B cell (primary cell): ENCODE data around the gene MID1.

Source experiments
- CTCF ChIP-seq: fragments of 200-600 bp; IDR thresholded peaks from one replicate; pipeline ENCODE4 v1.8.0; 2022; ENCODE audit warnings: antibody characterized with exemption, mild to moderate bottlenecking
- EZH2 ChIP-seq: IDR thresholded peaks from 2 replicates; pipeline ENCODE4 v1.6.1; 2012; ENCODE audit warnings: borderline replicate concordance, low read depth, mild to moderate bottlenecking, moderate library complexity, low read length; ENCODE audit not compliant: insufficient read depth, poor library complexity, severe bottlenecking

DNA sequence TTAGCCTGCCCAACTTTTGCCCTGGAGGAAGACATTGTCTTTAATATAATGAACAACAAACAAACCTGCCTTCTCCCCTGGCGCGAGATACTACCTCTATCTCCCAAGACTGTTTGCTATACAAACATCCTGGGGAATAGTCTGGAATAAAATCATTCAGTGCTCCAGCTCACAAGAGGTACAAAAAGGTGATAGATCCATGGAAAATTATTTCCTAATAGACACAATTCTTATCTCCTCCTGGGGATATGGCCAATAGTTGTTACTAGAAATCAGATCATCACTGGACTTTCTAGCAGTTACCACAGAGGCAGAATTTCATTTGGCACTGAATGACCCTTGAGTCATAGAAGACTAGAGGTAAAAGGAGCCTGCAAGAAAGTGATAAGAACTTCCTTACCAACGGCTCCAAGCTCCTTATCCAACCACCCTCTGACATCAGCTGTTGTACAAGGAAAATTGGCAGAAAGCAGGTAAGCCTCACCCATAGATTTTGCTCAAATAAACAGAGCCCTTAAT, 38.1 kb downstream of the MID1 start:
- no peak for TF ChIP-seq CTCF
- TF ChIP-seq EZH2, result no peak
